Esophagus squamous epithelium (tissue), 4 donors: Measurements from ENCODE around the gene PGP.

Experiments
- POLR2A ChIP-seq, 4 donors: fragments of 450-650 bp; IDR thresholded peaks; one replicate each; pipeline ENCODE4 v1.6.1; 2017; ENCODE audit warnings: antibody characterized with exemption in 4 of 4, mild to moderate bottlenecking in 4 of 4, moderate library complexity in 3 of 4
- TF ChIP-seq, protein P1 (sequence below), 6 experiments: fragments of 450-650 bp in 4 of 6; fragments of 200-600 bp in 2 of 6; sonication (generic) in 2 of 6; IDR thresholded peaks; one replicate each; pipeline ENCODE4 v1.5.1; 2016 to 2019; ENCODE audit warnings: antibody characterized with exemption in 6 of 6, mild to moderate bottlenecking in 4 of 6, moderate library complexity in 4 of 6

DNA sequence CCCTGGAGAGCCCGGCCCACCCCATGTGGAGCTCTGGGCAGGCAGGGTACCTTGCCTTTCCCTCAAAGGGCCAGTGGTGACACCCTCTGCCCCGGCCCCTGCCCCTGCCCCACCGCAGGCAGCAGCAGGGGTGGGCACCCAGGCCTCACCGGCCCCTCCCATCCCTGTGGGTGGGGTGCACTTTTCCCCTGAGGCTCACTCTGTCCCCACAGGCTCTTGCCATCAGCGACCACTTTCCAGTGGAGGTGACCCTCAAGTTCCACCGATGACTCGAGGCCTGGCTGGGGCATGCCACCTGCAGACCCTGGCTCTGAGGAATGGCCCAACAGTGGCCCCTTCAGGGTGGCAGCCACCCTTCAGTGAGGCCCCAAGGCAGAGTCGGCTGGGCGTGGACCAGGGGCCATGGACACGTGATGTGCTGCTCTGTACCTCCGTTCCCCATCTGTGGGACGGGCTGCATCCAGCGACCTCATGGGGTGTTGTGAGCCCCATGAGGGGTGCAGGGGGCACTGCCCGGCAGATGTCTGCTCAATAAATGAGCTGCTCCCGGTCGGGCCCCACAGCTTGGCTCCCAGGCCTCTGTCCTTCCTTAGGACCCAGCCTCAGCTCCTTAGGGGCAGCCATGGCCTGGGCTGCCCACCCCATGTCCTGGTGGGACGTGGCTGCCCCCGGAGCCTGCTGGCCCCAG lies 23.7 kb upstream of the PGP start:
- TF ChIP-seq, protein P1, sequence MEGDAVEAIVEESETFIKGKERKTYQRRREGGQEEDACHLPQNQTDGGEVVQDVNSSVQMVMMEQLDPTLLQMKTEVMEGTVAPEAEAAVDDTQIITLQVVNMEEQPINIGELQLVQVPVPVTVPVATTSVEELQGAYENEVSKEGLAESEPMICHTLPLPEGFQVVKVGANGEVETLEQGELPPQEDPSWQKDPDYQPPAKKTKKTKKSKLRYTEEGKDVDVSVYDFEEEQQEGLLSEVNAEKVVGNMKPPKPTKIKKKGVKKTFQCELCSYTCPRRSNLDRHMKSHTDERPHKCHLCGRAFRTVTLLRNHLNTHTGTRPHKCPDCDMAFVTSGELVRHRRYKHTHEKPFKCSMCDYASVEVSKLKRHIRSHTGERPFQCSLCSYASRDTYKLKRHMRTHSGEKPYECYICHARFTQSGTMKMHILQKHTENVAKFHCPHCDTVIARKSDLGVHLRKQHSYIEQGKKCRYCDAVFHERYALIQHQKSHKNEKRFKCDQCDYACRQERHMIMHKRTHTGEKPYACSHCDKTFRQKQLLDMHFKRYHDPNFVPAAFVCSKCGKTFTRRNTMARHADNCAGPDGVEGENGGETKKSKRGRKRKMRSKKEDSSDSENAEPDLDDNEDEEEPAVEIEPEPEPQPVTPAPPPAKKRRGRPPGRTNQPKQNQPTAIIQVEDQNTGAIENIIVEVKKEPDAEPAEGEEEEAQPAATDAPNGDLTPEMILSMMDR (IDR thresholded peaks at IDR 0.05) = no peak
- TF ChIP-seq POLR2A (IDR thresholded peaks at IDR 0.05) = no peak
